H1 (cell line): ENCODE data around the gene SLC24A4. TPM values are rescaled to one million over a fixed set of nuclear protein-coding genes. Genes with fewer than 3 reads are reported as not detected.

Experiments
- KDM4A ChIP-seq: IDR thresholded peaks from one replicate; pipeline ENCODE4 v1.7.1; 2012; ENCODE audit warnings: low read depth, mild to moderate bottlenecking, moderate library complexity, low read length, inconsistent platforms; ENCODE audit not compliant: severe bottlenecking
- SP1 ChIP-seq: IDR thresholded peaks from 2 replicates; pipeline ENCODE4 v1.6.1; 2011; ENCODE audit warnings: low read depth, low read length
- polyA plus RNA-seq, 7 experiments: library from polyadenylated mRNA; depleted of rRNA in 3 of 7; stranded (reverse) in 5 of 7; unstranded in 2 of 7; fragments of >200 nt in 5 of 7; fragments of 200-250 nt in 2 of 7; gene quantifications; 1 replicate in 5 of 7; 2 replicates in 1 of 7; 4 replicates in 1 of 7; pipeline versions ENCODE4 v1.2.1 to v1.2.3, GENCODE V29; 2011 to 2013; ENCODE audit warnings: missing spikeins in 2 of 7, mixed read lengths in 2 of 7
- total RNA-seq: library from RNA; stranded (reverse); fragmentation: NEBNext Ultra II Directional; extraction: Animal tissue kit (Norgen Biotek cat#: 25700); gene quantifications from 2 replicates; pipeline ENCODE4 v1.2.1, GENCODE V29; 2021
- TF ChIP-seq, protein P1 (sequence below): IDR thresholded peaks from 2 replicates; pipeline ENCODE4 v1.6.1; 2012; ENCODE audit warnings: inconsistent platforms

SLC24A4 gene
- total and polyA plus RNA-seq, 2 of the 8 experiments (the other 6 are each of a cell fraction or from before 2014, with no cell fraction given): 0.27 to 0.89 TPM

- TF ChIP-seq, protein P1, sequence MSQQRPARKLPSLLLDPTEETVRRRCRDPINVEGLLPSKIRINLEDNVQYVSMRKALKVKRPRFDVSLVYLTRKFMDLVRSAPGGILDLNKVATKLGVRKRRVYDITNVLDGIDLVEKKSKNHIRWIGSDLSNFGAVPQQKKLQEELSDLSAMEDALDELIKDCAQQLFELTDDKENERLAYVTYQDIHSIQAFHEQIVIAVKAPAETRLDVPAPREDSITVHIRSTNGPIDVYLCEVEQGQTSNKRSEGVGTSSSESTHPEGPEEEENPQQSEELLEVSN: no peak
- no peak for TF ChIP-seq SP1
- no peak for TF ChIP-seq KDM4A
These were observed 197.4 kb downstream of the SLC24A4 start (continued) for GRCh38 chr14:92520102-92521057.
